ENCODE data around the gene QTRT2.

DNA sequence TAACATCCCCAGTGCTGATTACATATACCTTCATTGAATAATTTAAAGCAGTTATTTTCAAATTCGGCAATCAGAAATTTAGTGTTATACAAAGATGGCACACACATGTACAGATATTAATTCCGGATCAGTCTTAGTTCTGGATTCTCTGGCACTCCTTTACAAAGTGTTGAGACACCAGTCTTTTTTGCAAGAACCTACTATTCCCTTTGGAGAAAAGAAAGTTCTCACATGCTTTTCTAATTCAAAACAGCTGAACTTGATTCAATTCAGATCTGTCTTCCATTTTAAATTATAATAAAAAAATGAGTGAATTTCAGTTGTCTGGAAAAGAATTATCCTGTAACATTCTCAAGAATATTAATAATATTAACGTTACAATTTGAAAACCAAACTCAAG lies 20.6 kb upstream of the QTRT2 start:
- TF ChIP-seq, protein P1, sequence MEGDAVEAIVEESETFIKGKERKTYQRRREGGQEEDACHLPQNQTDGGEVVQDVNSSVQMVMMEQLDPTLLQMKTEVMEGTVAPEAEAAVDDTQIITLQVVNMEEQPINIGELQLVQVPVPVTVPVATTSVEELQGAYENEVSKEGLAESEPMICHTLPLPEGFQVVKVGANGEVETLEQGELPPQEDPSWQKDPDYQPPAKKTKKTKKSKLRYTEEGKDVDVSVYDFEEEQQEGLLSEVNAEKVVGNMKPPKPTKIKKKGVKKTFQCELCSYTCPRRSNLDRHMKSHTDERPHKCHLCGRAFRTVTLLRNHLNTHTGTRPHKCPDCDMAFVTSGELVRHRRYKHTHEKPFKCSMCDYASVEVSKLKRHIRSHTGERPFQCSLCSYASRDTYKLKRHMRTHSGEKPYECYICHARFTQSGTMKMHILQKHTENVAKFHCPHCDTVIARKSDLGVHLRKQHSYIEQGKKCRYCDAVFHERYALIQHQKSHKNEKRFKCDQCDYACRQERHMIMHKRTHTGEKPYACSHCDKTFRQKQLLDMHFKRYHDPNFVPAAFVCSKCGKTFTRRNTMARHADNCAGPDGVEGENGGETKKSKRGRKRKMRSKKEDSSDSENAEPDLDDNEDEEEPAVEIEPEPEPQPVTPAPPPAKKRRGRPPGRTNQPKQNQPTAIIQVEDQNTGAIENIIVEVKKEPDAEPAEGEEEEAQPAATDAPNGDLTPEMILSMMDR (conservative IDR thresholded peaks at IDR 0.05; ENCODE audit: low read length): no peak
- TF ChIP-seq EZH2phosphoT487 (IDR thresholded peaks at IDR 0.05; ENCODE audit: borderline replicate concordance, low read depth, low read length): no peak

Measured in OCI-LY7 (cell line).